Activated CD4-positive, alpha-beta T cell treated with anti-CD3 and anti-CD28 coated beads, Interleukin-2, amount 10 ng/mL, durations not matched to agents 7 days and 5 days (primary cell): ENCODE data around the gene FSTL1. TPM values are rescaled to one million over a fixed set of nuclear protein-coding genes. Genes with fewer than 3 reads are reported as not detected.
A peak's percentile ranks its signal among the peaks of the same experiment; 100 is the strongest.

Experiments
- CTCF ChIA-PET: fragments of 350-600 bp; sonication (Branson Sonifier 250); formaldehyde crosslinking; loops from one replicate; lab custom pipeline; 2021; ENCODE audit warnings: antibody characterized with exemption; lab: Charles Lee
- POLR2A ChIA-PET: fragments of 350-600 bp; sonication (Branson Sonifier 250); formaldehyde crosslinking; loops from one replicate; lab custom pipeline; 2021; ENCODE audit warnings: antibody characterized with exemption; lab: Charles Lee
- DNase-seq: peaks from one replicate; pipeline ENCODE4 v3.0.0-alpha.2; 2020
- H3K27ac Mint-ChIP-seq: one replicate; pipeline ENCODE4 v1.8.0; 2021; ENCODE audit warnings: mild to moderate bottlenecking, moderate library complexity, mixed read lengths
- H3K27me3 Mint-ChIP-seq: one replicate; pipeline ENCODE4 v1.8.0; 2021; ENCODE audit warnings: mixed read lengths
- H3K36me3 Mint-ChIP-seq: one replicate; pipeline ENCODE4 v1.8.0; 2021; ENCODE audit warnings: low read depth, mixed read lengths
- H3K4me1 Mint-ChIP-seq: one replicate; pipeline ENCODE4 v1.8.0; 2021; ENCODE audit warnings: mixed read lengths
- H3K4me3 Mint-ChIP-seq: one replicate; pipeline ENCODE4 v1.8.0; 2021; ENCODE audit warnings: mild to moderate bottlenecking, moderate library complexity, mixed read lengths
- H3K9me3 Mint-ChIP-seq: one replicate; pipeline ENCODE4 v1.8.0; 2021; ENCODE audit warnings: mixed read lengths
- total RNA-seq, 2 experiments: library from RNA; stranded (reverse); gene quantifications; one replicate each; pipeline ENCODE4 v1.2.3, GENCODE V29; 2021

Gene FSTL1
- total RNA-seq, 2 experiments from 2014 or later = 0.35 to 0.37 TPM

- Mint-ChIP-seq H3K4me1 (peaks cover 20% of the 10 kb centered on the region), H3K27me3 (peaks cover 40% of the 10 kb centered on the region), H3K36me3 (peaks cover 11% of the 10 kb centered on the region), H3K9me3 (no peaks in the 10 kb centered on the region), H3K4me3 (no peak overlapping the region), H3K27ac (no peak overlapping the region)
- no peak for DNase-seq
- ChIA-PET POLR2A (no interaction called here), CTCF (interaction anchor here (1.5 kb wide), 1 partner anchor 65 kb away, joined by 4 read pairs; no protein-coding TSS in a partner anchor)
These were observed 98.8 kb downstream of the FSTL1 start for GRCh38 chr3:120352017-120352416.

GRCh38 chr3:120350401-120350941 is 100.3 kb downstream of the FSTL1 start:
- Mint-ChIP-seq H3K4me1 (peaks cover 36% of the 10 kb centered on the region), H3K27ac (peak overlapping the region; percentile 55), H3K27me3 (peaks cover 29% of the 10 kb centered on the region), H3K36me3 (peaks cover 26% of the 10 kb centered on the region), H3K4me3 (peak overlapping the region; percentile 85), H3K9me3 (no peaks in the 10 kb centered on the region)
- CTCF ChIA-PET = interaction anchor here (0.7 kb wide), 1 partner anchor 252 kb away, joined by 3 read pairs; no protein-coding TSS in a partner anchor
- no peak for DNase-seq
- POLR2A ChIA-PET = no interaction called here

- peaks cover 22% of the 10 kb centered on the region for H3K27me3 Mint-ChIP-seq
- H3K9me3 Mint-ChIP-seq = no peaks in the 10 kb centered on the region
- H3K4me1 Mint-ChIP-seq = peaks cover 43% of the 10 kb centered on the region
- H3K36me3 Mint-ChIP-seq = peaks cover 33% of the 10 kb centered on the region
- H3K27ac Mint-ChIP-seq = peak overlapping the region; percentile 94
- no peak for DNase-seq
- ChIA-PET POLR2A (no interaction called here), CTCF (interaction anchor here (1.2 kb wide), 1 partner anchor 13 kb away, joined by 3 read pairs; no protein-coding TSS in a partner anchor)
- H3K4me3 Mint-ChIP-seq = peak overlapping the region; percentile 85
These were observed 101.0 kb downstream of the FSTL1 start for GRCh38 chr3:120349855-120350125.

- peaks cover 38% of the 10 kb centered on the region for H3K36me3 Mint-ChIP-seq
- DNase-seq = peak; percentile 88
- H3K4me1 Mint-ChIP-seq = peaks cover 48% of the 10 kb centered on the region
- H3K4me3 Mint-ChIP-seq = peak within 1 kb of the TSS; percentile 85
- no peaks in the 10 kb centered on the region for H3K9me3 Mint-ChIP-seq
- ChIA-PET POLR2A (interaction anchor here (0.6 to 1.1 kb wide), 3 partner anchors 13 to 247 kb away, joined by 3 to 4 read pairs (median 3); partner anchors contain the start of gene NDUFB4), CTCF (interaction anchor here (0.9 to 1.5 kb wide), 7 partner anchors 8 to 436 kb away, joined by 3 read pairs; no protein-coding TSS in a partner anchor)
- peak within 1 kb of the TSS; percentile 94 for H3K27ac Mint-ChIP-seq
- peaks cover 19% of the 10 kb centered on the region for H3K27me3 Mint-ChIP-seq
These were observed 101.6 kb downstream of the FSTL1 start, which contains the start of gene LRRC58 for GRCh38 chr3:120348991-120349854. LRRC58 (minus strand) TSS chr3:120349354; CDS start chr3:120349243, 111 bp downstream.

GRCh38 chr3:120348065-120348990 is 102.5 kb downstream of the FSTL1 start:
- ChIA-PET POLR2A (interaction anchor here (1.1 kb wide), 1 partner anchor 12 kb away, joined by 3 read pairs; no protein-coding TSS in a partner anchor), CTCF (interaction anchor here (0.9 to 1.5 kb wide), 7 partner anchors 9 to 435 kb away, joined by 3 read pairs; no protein-coding TSS in a partner anchor)
- peaks cover 46% of the 10 kb centered on the region for H3K36me3 Mint-ChIP-seq
- H3K27ac Mint-ChIP-seq = peak overlapping the region; percentile 94
- peak; percentile 68 for DNase-seq
- no peaks in the 10 kb centered on the region for H3K9me3 Mint-ChIP-seq
- H3K4me3 Mint-ChIP-seq = peak overlapping the region; percentile 85
- peaks cover 55% of the 10 kb centered on the region for H3K4me1 Mint-ChIP-seq
- peaks cover 10% of the 10 kb centered on the region for H3K27me3 Mint-ChIP-seq

GRCh38 chr3:120344349-120344748 is 106.4 kb downstream of the FSTL1 start:
- ChIA-PET CTCF (no interaction called here), POLR2A (interaction anchor here (0.6 kb wide), 3 partner anchors 223 to 1300 kb away, joined by 3 to 4 read pairs (median 3); no protein-coding TSS in a partner anchor)
- Mint-ChIP-seq H3K36me3 (peaks cover 76% of the 10 kb centered on the region), H3K27ac (peak overlapping the region; percentile 58), H3K9me3 (peaks cover 22% of the 10 kb centered on the region), H3K27me3 (no peaks in the 10 kb centered on the region), H3K4me3 (peak overlapping the region; percentile 2), H3K4me1 (peaks cover 57% of the 10 kb centered on the region)
- peak; percentile 35 for DNase-seq

Other genes with a start within 250 kb of the FSTL1 start
- gene GPR156, start 165.8 kb downstream of the FSTL1 start, total RNA-seq = under 1 TPM in 1 of 2 experiments, not detected in 1; 0.10 TPM
- 10 to 100 TPM; 25.7 to 28.2 TPM for gene LRRC58, start 101.6 kb downstream of the FSTL1 start, total RNA-seq
- gene NDUFB4, start 145.3 kb upstream of the FSTL1 start, total RNA-seq = 100 to 1,000 TPM; 117 to 148 TPM
- under 1 TPM; 0.10 to 0.55 TPM for gene HGD, start 231.2 kb upstream of the FSTL1 start, total RNA-seq